NCI-H774 (cell line): ENCODE data around the gene ZBTB4.
A peak's percentile ranks its signal among the peaks of the same experiment; 100 is the strongest.
"Not testable (repeated sequence)": the region's sequence is repeated elsewhere in the genome, so short reads cannot be mapped to it uniquely, and the experiment has no call there.

ENCODE experiments used
- DNase-seq: peaks from one replicate; lab custom pipeline; 2025; lab: John Stamatoyannopoulos, UW

ZBTB4 gene

GRCh38 chr17:7470457-7470973 lies 8.9 kb downstream of the ZBTB4 start:
- not testable (repeated sequence) for DNase-seq

- DNase-seq: not testable (repeated sequence)
Measured at GRCh38 chr17:7469843-7470242, 9.6 kb downstream of the ZBTB4 start.

- DNase-seq: no peak
Measured at GRCh38 chr17:7468804-7469389, 10.5 kb downstream of the ZBTB4 start.

GRCh38 chr17:7468290-7468689 lies 11.1 kb downstream of the ZBTB4 start:
- no peak for DNase-seq

- no peak for DNase-seq
Measured at GRCh38 chr17:7467498-7467897, 11.9 kb downstream of the ZBTB4 start.

- DNase-seq: no peak
Measured at GRCh38 chr17:7466639-7467341, 12.6 kb downstream of the ZBTB4 start.

- DNase-seq: no peak
Measured at GRCh38 chr17:7466318-7466638, 13.2 kb downstream of the ZBTB4 start.

GRCh38 chr17:7465597-7466275 lies 13.7 kb downstream of the ZBTB4 start:
- no peak for DNase-seq

- DNase-seq: no peak
Measured at GRCh38 chr17:7464081-7464480, 15.3 kb downstream of the ZBTB4 start.

- DNase-seq: no peak
Measured at GRCh38 chr17:7463372-7463846, 16.0 kb downstream of the ZBTB4 start.

GRCh38 chr17:7462474-7463371 lies 16.7 kb downstream of the ZBTB4 start:
- DNase-seq: no peak

- no peak for DNase-seq
Measured at GRCh38 chr17:7460850-7461660, 18.4 kb downstream of the ZBTB4 start.

GRCh38 chr17:7459961-7460545 lies 19.4 kb downstream of the ZBTB4 start:
- DNase-seq: no peak

- DNase-seq: no peak
Measured at GRCh38 chr17:7448461-7448860, 31.0 kb downstream of the ZBTB4 start.

GRCh38 chr17:7445619-7445968 lies 33.8 kb downstream of the ZBTB4 start:
- peak; percentile 24 for DNase-seq

GRCh38 chr17:7444682-7445618 lies 34.5 kb downstream of the ZBTB4 start, which contains the start of gene CHRNB1:
Gene CHRNB1, plus strand, starts transcription at chr17:7445061. Its CDS starts 67 bp downstream, at chr17:7445128.
- DNase-seq: peak; percentile 35

- no peak for DNase-seq
Measured at GRCh38 chr17:7443499-7444485, 35.6 kb downstream of the ZBTB4 start.

GRCh38 chr17:7442142-7442541 lies 37.3 kb downstream of the ZBTB4 start:
- no peak for DNase-seq
